ENCODE measurements around the gene ARHGEF12. TPM values are rescaled to one million over a fixed set of nuclear protein-coding genes. Genes with fewer than 3 reads are reported as not detected.

The ARHGEF12 gene
- total and polyA plus RNA-seq, 8 donors: 13.8 to 74.7 (median 38.4) TPM

- peak; percentile 95 for FAIRE-seq
- TF ChIP-seq, protein P1, sequence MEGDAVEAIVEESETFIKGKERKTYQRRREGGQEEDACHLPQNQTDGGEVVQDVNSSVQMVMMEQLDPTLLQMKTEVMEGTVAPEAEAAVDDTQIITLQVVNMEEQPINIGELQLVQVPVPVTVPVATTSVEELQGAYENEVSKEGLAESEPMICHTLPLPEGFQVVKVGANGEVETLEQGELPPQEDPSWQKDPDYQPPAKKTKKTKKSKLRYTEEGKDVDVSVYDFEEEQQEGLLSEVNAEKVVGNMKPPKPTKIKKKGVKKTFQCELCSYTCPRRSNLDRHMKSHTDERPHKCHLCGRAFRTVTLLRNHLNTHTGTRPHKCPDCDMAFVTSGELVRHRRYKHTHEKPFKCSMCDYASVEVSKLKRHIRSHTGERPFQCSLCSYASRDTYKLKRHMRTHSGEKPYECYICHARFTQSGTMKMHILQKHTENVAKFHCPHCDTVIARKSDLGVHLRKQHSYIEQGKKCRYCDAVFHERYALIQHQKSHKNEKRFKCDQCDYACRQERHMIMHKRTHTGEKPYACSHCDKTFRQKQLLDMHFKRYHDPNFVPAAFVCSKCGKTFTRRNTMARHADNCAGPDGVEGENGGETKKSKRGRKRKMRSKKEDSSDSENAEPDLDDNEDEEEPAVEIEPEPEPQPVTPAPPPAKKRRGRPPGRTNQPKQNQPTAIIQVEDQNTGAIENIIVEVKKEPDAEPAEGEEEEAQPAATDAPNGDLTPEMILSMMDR (IDR thresholded peaks at IDR 0.05): no peak
Observed at GRCh38 chr11:120432056-120433018, 96.1 kb downstream of the ARHGEF12 start.

GRCh38 chr11:120441592-120441991 lies 105.4 kb downstream of the ARHGEF12 start:
- intact Hi-C loops (cut with DNase I): no loop called here
- FAIRE-seq: no peak
- TF ChIP-seq, protein P1 (IDR thresholded peaks at IDR 0.05): no peak
- H3K9me3 ChIP-seq: no peaks in the 10 kb centered on the region
- no peak for ATAC-seq
- 86 to 92% methylated on average over 5 of the region's 5 CpGs for WGBS, 2 donors
- H3K4me1 ChIP-seq: no peaks in the 10 kb centered on the region
- DNase-seq: no peak
- H3K36me3 ChIP-seq: peaks cover 0 to 34% (median 10%) of the 10 kb centered on the region in 3 donors
- no peak overlapping the region for H3K27ac ChIP-seq
- H3K4me3 ChIP-seq: no peak overlapping the region
- H3K27me3 ChIP-seq: no peaks in the 10 kb centered on the region

More at GRCh38 chr11:120432056-120433018, 96.1 kb downstream of the ARHGEF12 start:
- Histone ChIP-seq H3K27me3 (no peaks in the 10 kb centered on the region), H3K4me1 (peaks cover 0 to 16% (median 5%) of the 10 kb centered on the region in 3 donors), H3K27ac (peak overlapping the region in 2 of 4 donors; percentile 7 to 39), H3K9me3 (no peaks in the 10 kb centered on the region), H3K4me3 (no peak overlapping the region), H3K36me3 (peaks cover 0 to 4% (median 0%) of the 10 kb centered on the region in 3 donors)
- DNase-seq: peak in 3 of 6 donors; percentile 6 to 55 (median 43)
- WGBS, 2 donors: 41 to 44% methylated on average over 4 of the region's 4 CpGs
- intact Hi-C loops (cut with DNase I): no loop called here
- ATAC-seq: peak; percentile 77 to 97 (median 92)

DNA sequence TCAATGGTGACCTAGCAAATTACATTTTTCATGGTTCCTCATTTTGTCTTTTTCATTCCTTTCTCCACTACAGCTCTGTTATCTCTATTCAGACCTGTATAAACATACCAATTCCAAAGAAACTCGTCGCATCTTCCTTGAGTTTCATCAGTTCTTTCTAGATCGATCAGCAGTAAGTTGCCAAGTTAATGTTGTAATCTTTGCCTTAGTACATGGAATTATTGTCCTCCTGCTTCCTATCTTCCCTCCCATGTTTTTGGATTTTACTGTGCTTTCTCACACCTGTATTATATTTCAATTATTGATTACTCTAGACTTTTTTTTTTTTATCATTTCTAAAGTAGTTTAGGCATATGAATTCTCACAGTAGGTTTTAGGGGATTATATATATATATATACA lies 105.8 kb downstream of the ARHGEF12 start:
- DNase-seq: no peak
- no peak for FAIRE-seq
- Histone ChIP-seq H3K9me3 (no peaks in the 10 kb centered on the region), H3K4me1 (no peaks in the 10 kb centered on the region), H3K36me3 (peaks cover 0 to 39% (median 10%) of the 10 kb centered on the region in 3 donors), H3K4me3 (no peak overlapping the region), H3K27ac (no peak overlapping the region), H3K27me3 (no peaks in the 10 kb centered on the region)
- no peak for ATAC-seq
- WGBS, 2 donors: 77 to 85% methylated on average over 3 of the region's 3 CpGs
- intact Hi-C loops (cut with DNase I): no loop called here
- TF ChIP-seq, protein P1 (IDR thresholded peaks at IDR 0.05): no peak

- no peaks in the 10 kb centered on the region for H3K9me3 ChIP-seq
- no peak for FAIRE-seq
- no peak overlapping the region for H3K27ac ChIP-seq
- peaks cover 0 to 76% (median 21%) of the 10 kb centered on the region in 3 donors for H3K36me3 ChIP-seq
- TF ChIP-seq, protein P1 (IDR thresholded peaks at IDR 0.05): no peak
- H3K4me3 ChIP-seq: no peak overlapping the region
- H3K27me3 ChIP-seq: no peaks in the 10 kb centered on the region
- no peaks in the 10 kb centered on the region for H3K4me1 ChIP-seq
- WGBS, 2 donors: 87 to 90% methylated on average over 7 of the region's 7 CpGs
- no peak for ATAC-seq
- no peak for DNase-seq
- intact Hi-C loops (cut with DNase I): no loop called here
Observed at GRCh38 chr11:120446802-120447201, 110.6 kb downstream of the ARHGEF12 start.

All from pancreas (tissue), 10 donors.